SJSA1 (cell line): Measurements from ENCODE around the gene B3GNT7. TPM values are rescaled to one million over a fixed set of nuclear protein-coding genes. Genes with fewer than 3 reads are reported as not detected.

Experiments used
- DNase-seq, 2 experiments: peaks; one replicate each; pipeline ENCODE4 v3.0.0-alpha.2; 2015 to 2020; ENCODE audit warnings: low spot score in 2 of 2, low read depth in 1 of 2
- H3K27ac ChIP-seq: fragments of 250-450 bp; sonication (Bioruptor Pico); 2 replicates; pipeline ENCODE4 v1.5.1; 2020; ENCODE audit warnings: mild to moderate bottlenecking, moderate library complexity
- H3K27me3 ChIP-seq: fragments of 250-450 bp; sonication (Bioruptor Pico); replicated peaks from 2 replicates; pipeline ENCODE4 v1.5.1; 2020; ENCODE audit warnings: mild to moderate bottlenecking, moderate library complexity
- H3K36me3 ChIP-seq: fragments of 250-450 bp; sonication (Bioruptor Pico); 2 replicates; pipeline ENCODE4 v1.5.1; 2020; ENCODE audit warnings: mild to moderate bottlenecking
- H3K4me1 ChIP-seq: fragments of 250-450 bp; sonication (Bioruptor Pico); replicated peaks from 2 replicates; pipeline ENCODE4 v1.6.1; 2021; ENCODE audit warnings: mild to moderate bottlenecking
- H3K4me3 ChIP-seq: fragments of 250-450 bp; sonication (Bioruptor Pico); 2 replicates; pipeline ENCODE4 v1.5.1; 2020; ENCODE audit warnings: mild to moderate bottlenecking
- H3K9me3 ChIP-seq: fragments of 250-450 bp; sonication (Bioruptor Pico); replicated peaks from 2 replicates; pipeline ENCODE4 v1.5.1; 2020; ENCODE audit warnings: mild to moderate bottlenecking
- total RNA-seq: library from RNA; depleted of rRNA; stranded (reverse); fragments of >200 nt; shearing (Covaris generic); gene quantifications from 2 replicates; pipeline ENCODE4 v1.2.3, GENCODE V29; 2014

The B3GNT7 gene
- total RNA-seq, 1 experiment from 2014 or later: not detected

DNA sequence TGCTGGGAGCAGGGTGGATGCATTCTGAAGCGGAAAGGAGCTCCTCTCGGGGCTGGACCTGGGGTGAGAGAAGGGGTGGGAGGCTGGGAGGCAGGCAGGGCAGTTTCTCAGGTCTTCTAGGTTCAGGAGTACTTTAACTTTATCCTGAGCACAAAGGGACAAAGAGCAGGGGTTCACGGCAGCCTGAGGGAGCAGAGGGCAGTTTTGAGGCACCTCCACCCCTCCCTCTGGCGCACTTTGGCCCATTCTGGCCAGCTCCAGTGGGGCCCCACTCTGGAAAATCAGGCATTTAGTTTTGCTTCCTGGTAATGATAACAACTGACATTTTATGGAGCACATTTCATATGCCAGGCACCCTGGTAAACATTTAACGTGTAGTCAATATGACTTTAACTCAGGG, 14.3 kb downstream of the B3GNT7 start:
- H3K27me3 ChIP-seq: no peaks in the 10 kb centered on the region
- H3K9me3 ChIP-seq: no peaks in the 10 kb centered on the region; the same call in 1 of the 2 replicates
- H3K4me3 ChIP-seq: no peak overlapping the region
- no peak overlapping the region for H3K27ac ChIP-seq
- H3K36me3 ChIP-seq: no peaks in the 10 kb centered on the region
- DNase-seq: no peak
- H3K4me1 ChIP-seq: peaks cover 35% of the 10 kb centered on the region

DNA sequence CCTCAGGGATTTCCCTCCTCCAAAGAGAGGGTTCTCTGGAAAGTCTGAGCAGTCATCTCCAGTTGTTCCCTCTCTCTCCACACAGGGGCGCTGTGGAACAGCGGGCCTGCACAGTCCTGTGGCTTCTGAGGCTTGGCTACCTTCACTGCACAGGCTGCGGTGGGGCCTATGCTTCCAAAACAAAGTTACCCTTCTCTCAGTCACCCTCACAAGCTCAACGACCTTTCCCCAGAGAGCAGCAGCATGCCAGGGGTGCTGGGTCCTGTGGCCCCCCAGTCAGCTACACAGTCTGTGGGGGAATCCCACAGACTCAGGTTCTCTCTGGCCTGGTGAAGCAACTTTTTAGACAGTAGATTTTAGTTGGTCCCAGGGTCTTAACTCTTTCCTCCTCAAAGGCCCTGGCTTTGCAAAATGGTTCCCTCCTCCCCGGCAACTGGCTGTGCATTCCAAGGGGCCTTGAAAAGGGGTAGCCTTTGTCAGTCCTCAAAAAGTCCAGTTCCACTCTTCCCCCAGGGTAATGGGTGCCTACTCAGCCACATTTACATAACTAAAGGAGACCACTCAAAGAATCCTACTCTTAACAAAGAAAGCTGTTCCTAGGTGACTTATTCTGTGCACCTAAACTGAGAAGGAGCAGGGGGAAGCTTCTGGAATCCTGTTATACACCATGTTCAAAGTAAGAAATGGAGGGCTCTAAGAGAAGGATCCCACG, 14.9 kb downstream of the B3GNT7 start:
- Histone ChIP-seq H3K27ac (no peak overlapping the region), H3K9me3 (no peaks in the 10 kb centered on the region; the same call in 1 of the 2 replicates), H3K4me1 (peaks cover 31% of the 10 kb centered on the region), H3K36me3 (no peaks in the 10 kb centered on the region), H3K4me3 (no peak overlapping the region), H3K27me3 (no peaks in the 10 kb centered on the region)
- DNase-seq: no peak

DNA sequence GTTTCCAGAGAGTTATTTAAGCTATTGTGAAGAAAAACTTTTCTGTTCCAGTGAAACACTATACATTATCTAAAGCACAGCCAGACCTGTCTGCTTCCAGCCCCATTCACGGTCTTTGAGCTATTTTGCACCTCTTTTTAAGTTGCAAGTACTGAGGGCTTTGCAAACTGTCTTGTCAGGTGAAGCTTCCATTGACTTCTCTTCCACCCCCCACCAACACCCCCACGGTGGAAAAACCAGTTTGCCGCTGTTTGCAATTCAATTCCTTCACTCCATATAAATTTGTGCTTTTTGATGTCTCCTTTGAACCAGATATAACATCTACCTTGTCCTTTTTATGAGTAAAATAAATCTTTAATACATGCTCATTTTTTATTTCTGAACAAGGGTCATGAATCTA, 15.7 kb downstream of the B3GNT7 start:
- Histone ChIP-seq H3K27me3 (no peaks in the 10 kb centered on the region), H3K4me1 (peaks cover 23% of the 10 kb centered on the region), H3K9me3 (no peaks in the 10 kb centered on the region; the same call in 1 of the 2 replicates), H3K4me3 (no peak overlapping the region), H3K36me3 (no peaks in the 10 kb centered on the region), H3K27ac (peak overlapping the region; percentile 88)
- DNase-seq: no peak

DNA sequence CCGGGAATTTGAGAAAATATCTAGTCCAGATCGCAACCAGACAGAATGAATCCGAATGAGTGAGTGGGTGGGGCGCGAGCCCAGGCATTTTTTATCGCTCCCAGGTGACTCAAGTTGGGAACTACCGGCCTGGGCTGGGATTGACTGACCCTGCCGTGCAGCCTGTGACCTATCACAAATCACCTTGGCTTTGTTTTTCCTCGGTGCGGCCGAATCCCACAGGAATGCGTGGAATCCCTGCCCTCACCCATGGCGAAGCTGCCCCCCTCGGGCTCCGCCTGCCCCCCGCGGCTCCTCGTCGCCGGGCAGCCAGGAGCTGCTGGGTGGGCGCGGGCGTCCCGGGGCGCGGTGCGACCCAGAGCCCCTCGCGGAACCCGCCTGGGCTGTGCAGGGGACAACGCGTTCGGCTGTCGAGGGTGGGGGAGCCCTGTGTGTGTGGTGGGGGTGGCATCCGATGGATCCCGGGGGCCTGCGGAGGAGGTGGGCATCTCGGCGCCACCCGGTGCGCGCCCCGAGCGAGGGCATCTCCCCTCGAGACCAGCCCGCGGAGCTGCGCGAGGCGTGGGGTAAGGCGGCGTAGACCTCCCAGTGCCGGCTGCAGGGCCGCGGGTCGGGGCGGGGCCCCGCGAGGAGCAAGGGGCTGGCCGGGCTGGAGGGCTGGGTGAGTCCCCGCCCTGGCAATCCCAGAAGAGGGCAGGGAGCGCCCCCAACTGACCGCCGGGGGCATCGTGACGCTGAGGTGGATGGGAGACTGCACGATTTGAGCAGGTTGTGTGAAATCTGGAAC, 16.5 kb downstream of the B3GNT7 start:
- Histone ChIP-seq H3K27ac (peak overlapping the region; percentile 88), H3K4me3 (peak overlapping the region; percentile 51), H3K9me3 (no peaks in the 10 kb centered on the region; the same call in 1 of the 2 replicates), H3K4me1 (peaks cover 15% of the 10 kb centered on the region), H3K27me3 (no peaks in the 10 kb centered on the region), H3K36me3 (no peaks in the 10 kb centered on the region)
- DNase-seq: peak; percentile 87 to 92

DNA sequence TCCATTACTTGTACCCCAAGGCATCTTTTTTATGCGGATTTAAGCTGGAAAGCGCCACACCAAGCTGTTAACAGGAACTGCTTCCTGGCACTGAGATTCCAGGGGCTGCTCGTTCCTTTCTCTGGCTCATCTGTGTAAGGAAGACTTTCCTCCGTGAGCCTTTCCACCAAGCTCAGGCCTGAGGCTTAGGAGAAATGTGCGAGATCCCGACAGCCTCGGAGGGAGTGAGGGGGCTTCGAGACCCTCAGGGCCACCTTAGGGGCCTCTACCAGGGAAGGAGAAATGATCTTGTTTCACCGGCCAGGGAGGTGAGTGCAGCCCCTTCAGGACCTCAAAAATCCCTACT, 17.1 kb downstream of the B3GNT7 start:
- peaks cover 14% of the 10 kb centered on the region for H3K4me1 ChIP-seq
- no peaks in the 10 kb centered on the region; the same call in 1 of the 2 replicates for H3K9me3 ChIP-seq
- DNase-seq: no peak
- no peaks in the 10 kb centered on the region for H3K27me3 ChIP-seq
- H3K27ac ChIP-seq: no peak overlapping the region
- peak overlapping the region; percentile 51 for H3K4me3 ChIP-seq
- H3K36me3 ChIP-seq: no peaks in the 10 kb centered on the region

DNA sequence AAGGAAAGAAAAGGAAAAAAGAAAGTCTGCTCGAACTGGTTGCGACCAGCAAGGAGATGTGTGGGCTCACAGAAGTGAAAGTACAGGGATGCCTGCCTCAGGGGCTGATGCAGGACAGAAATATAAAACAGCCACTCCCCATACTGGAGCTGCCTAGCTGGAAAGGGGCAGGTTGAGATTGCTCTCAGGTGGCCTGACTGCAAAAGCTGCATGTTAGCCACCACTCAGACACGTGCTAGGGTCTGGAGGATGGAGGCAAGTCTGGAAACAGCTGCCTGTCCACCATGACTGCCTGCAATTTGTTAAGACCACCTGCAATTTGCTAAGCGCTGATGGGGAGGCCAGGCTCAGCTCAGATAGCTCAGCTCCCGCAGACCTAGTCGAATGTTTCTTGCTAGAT, 17.9 kb downstream of the B3GNT7 start:
- no peak overlapping the region for H3K4me3 ChIP-seq
- H3K36me3 ChIP-seq: no peaks in the 10 kb centered on the region
- DNase-seq: no peak
- H3K27ac ChIP-seq: no peak overlapping the region
- no peaks in the 10 kb centered on the region; the same call in 1 of the 2 replicates for H3K9me3 ChIP-seq
- H3K27me3 ChIP-seq: no peaks in the 10 kb centered on the region
- H3K4me1 ChIP-seq: peaks cover 14% of the 10 kb centered on the region

DNA sequence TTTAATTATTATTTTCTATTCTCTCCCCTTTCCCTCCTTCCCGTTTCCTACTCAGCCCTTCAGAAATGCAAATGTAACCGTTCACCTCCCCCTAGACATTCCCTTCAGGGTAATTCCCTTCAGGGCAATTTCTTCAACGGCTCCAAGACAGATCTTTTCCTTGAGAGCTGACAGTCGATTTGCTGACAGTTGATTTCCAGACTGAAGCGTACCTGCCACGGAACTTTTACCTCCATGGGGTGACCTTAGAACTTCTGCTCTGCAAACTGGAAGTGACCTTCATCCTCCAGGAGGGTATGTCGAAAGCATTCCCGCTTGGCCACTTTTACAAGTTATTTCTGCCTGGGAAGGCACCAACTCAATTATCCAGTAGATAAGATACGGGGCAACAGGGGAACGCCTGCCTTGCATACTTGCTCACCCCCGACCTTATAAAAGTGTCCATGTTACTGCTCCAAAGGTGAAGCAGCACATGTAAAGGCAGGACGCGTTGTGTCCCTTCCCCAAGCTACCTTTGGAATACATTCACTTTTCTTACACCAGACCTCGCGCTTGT, 18.5 kb downstream of the B3GNT7 start:
- Histone ChIP-seq H3K27ac (no peak overlapping the region), H3K27me3 (no peaks in the 10 kb centered on the region), H3K36me3 (no peaks in the 10 kb centered on the region), H3K9me3 (no peaks in the 10 kb centered on the region; the same call in 1 of the 2 replicates), H3K4me1 (peaks cover 14% of the 10 kb centered on the region), H3K4me3 (no peak overlapping the region)
- no peak for DNase-seq

DNA sequence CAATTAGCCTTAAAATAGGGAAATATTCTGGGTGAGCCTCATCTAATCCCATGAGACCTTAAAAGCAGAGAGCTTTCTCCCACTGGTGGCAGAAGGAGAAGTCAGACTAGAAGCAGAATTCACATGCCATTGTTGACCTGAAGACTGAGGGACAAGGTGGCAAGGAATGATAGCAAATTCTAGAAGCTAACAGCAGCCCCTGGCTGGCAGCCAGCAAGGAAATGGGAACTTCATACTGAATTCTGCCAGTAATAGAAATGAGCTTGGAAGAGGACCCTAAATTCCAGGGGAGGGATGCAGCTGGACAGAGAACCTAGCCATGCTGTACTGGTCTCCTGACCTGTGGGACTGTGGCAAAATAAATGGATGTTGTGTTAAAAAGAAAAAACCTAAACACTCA, 19.5 kb downstream of the B3GNT7 start:
- H3K27ac ChIP-seq: no peak overlapping the region
- no peaks in the 10 kb centered on the region for H3K36me3 ChIP-seq
- no peak for DNase-seq
- H3K9me3 ChIP-seq: no peaks in the 10 kb centered on the region; the same call in 1 of the 2 replicates
- H3K4me1 ChIP-seq: peaks cover 14% of the 10 kb centered on the region
- no peaks in the 10 kb centered on the region for H3K27me3 ChIP-seq
- H3K4me3 ChIP-seq: no peak overlapping the region

DNA sequence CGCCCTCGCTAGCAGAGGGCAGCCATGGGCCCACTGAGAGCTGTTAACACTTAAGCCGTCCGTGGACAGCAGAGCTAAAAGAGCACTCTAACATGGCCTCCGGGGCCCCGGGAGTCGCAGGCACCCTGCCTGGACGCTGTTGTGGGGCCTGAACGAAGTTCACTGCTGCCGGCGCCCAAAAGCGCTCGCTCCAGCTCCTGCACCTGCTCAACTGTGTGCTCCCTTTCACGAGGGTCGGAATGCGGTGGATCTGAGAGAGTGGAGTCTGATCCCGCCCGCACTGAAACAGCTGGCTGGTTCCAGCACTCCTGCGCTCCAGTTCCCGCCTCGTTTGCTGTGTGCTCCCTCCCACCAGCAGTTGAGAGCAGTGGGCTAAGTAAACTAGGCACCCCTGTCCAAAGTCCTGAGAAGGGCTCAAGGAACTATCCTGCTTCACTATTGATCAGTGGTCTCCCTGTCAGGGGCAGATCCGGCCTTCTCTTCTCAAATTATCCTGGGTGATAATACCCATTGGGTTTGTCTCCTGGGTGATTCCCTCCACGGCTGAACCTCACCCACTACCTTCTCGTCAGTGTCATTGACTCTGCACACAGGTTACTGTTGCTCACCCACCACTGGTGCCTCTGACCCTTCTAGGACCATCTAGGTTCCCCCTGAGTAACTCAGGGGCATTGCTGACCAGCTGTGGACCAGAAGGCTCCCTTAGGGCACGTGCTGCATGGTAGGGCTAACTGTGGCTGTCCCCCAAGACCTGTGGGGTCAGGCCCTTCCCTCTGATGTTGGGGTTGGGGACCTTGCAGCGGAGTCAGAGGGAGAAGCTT, 23.5 kb downstream of the B3GNT7 start:
- Histone ChIP-seq H3K4me1 (peaks cover 9% of the 10 kb centered on the region), H3K27me3 (no peaks in the 10 kb centered on the region), H3K27ac (no peak overlapping the region), H3K36me3 (no peaks in the 10 kb centered on the region), H3K4me3 (no peak overlapping the region), H3K9me3 (no peaks in the 10 kb centered on the region)
- DNase-seq: no peak

DNA sequence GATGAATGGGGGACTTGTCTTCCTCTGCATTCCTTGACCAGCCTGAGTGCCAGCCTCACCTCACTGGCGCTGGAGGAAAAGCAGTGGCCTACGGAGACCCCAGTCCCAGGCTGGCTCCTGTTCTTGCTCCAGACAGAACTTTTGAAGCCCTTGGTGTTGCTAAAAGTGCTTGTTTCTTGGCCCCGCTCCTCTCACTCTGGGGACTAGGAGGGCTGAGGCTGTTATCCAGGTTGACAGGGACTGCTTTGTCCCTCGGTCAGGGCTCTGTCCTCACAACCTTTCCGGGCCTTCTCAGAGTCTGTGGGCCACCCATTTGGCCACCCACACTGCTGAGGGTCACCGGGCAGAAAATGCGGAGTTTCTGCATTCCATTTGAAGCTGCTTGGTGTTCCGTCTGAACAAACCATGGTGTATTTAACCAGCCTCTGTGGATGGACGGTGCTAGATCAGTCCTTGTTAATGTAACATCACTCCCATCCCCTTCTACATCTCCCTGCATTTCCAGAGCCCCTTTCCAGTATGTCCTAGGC, 25.6 kb downstream of the B3GNT7 start:
- no peak for DNase-seq
- no peaks in the 10 kb centered on the region for H3K27me3 ChIP-seq
- no peak overlapping the region for H3K4me3 ChIP-seq
- H3K4me1 ChIP-seq: peaks cover 20% of the 10 kb centered on the region
- H3K9me3 ChIP-seq: no peaks in the 10 kb centered on the region
- H3K27ac ChIP-seq: no peak overlapping the region
- no peaks in the 10 kb centered on the region for H3K36me3 ChIP-seq

DNA sequence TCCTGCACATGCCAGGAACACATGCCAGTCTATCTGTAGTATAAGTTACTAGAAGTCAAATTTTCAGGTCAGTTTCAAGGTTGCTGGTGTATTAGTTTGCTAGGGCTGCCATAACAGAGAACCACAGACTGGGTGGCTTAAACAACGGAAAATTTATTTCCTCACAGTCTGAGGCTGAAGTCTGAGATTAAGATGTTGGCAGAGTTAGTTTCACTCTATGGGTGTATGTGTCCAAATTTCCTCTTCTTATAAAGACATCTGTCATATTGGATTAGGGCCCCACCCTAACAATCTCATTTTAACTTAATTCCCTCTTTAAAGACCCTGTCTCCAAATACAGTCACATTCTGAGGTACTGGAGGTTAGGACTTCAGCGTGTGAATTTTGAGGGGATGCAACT, 26.5 kb downstream of the B3GNT7 start:
- Histone ChIP-seq H3K9me3 (no peaks in the 10 kb centered on the region), H3K4me3 (no peak overlapping the region), H3K27me3 (no peaks in the 10 kb centered on the region), H3K4me1 (peaks cover 23% of the 10 kb centered on the region), H3K27ac (no peak overlapping the region), H3K36me3 (no peaks in the 10 kb centered on the region)
- DNase-seq: no peak

DNA sequence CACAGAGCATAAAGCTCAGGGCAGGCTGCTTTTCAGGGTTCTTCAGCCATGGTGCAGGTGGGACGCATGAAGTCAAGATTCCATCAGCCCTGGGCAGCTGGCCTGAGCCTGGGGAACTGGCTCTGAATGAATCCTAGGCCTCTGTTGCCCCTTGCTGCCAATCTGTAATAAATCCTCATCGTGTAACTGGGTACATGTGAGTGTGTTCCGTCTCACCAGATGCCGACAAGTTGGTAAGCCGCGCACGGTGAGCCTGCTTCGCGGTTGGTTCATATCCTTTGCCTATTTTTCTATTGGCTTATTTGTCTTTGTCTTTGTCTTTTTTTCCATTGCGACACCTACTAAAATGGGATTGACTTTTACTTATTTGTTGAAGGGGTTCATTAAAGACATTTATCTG, 27.7 kb downstream of the B3GNT7 start:
- no peak overlapping the region for H3K27ac ChIP-seq
- no peaks in the 10 kb centered on the region for H3K36me3 ChIP-seq
- no peak overlapping the region for H3K4me3 ChIP-seq
- no peaks in the 10 kb centered on the region for H3K9me3 ChIP-seq
- no peaks in the 10 kb centered on the region for H3K27me3 ChIP-seq
- peaks cover 23% of the 10 kb centered on the region for H3K4me1 ChIP-seq
- DNase-seq: no peak

DNA sequence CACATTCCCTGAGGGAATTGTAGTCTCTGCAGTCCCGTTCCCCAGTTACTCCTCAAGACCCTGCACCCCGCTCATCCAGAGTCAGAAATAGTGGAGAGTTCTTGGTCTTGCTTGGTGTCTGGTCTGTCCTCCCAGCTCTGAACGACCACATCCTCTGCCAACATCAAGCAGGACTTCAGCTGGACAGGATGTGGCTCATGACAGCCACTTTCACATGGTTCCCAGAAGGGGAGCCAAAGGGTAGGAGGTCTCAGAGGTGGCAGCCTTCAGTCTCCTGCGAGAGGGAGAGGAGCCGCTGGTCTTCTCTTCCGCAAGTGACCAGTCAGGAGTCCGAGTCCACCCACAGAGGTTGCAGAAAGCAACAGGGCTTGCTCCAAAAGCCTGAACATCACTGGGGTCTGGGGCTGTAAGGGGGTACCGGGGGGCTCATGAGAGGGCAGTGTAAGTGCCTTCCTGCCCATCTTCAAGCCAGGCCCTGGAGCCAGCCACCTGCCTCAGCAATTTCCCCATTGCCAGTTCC, 29.8 kb downstream of the B3GNT7 start:
- H3K4me1 ChIP-seq: peaks cover 23% of the 10 kb centered on the region
- no peak overlapping the region for H3K4me3 ChIP-seq
- no peaks in the 10 kb centered on the region for H3K36me3 ChIP-seq
- H3K27me3 ChIP-seq: no peaks in the 10 kb centered on the region
- H3K9me3 ChIP-seq: no peaks in the 10 kb centered on the region
- no peak for DNase-seq
- no peak overlapping the region for H3K27ac ChIP-seq
